Choroid plexus epithelial cell (primary cell): ENCODE results near the gene MARCHF3.

Experiments used
- DNase-seq: peaks from one replicate; pipeline ENCODE4 v3.0.0-alpha.2; 2010; ENCODE audit warnings: low read depth
- H3K4me3 ChIP-seq: 2 replicates; pipeline ENCODE4 v1.5.1; 2011; ENCODE audit warnings: low read depth, mild to moderate bottlenecking, control low read depth, low read length, moderate library complexity
- TF ChIP-seq, protein P1 (sequence below): conservative IDR thresholded peaks from 2 replicates; pipeline ENCODE4 v1.5.1; 2011; ENCODE audit warnings: low read depth, mild to moderate bottlenecking, control low read depth, inconsistent platforms, low read length, moderate library complexity

The MARCHF3 gene

GRCh38 chr5:126837906-126838539 is 192.3 kb downstream of the MARCHF3 start:
- no peak overlapping the region for H3K4me3 ChIP-seq
- DNase-seq = peak; percentile 72
- TF ChIP-seq, protein P1, sequence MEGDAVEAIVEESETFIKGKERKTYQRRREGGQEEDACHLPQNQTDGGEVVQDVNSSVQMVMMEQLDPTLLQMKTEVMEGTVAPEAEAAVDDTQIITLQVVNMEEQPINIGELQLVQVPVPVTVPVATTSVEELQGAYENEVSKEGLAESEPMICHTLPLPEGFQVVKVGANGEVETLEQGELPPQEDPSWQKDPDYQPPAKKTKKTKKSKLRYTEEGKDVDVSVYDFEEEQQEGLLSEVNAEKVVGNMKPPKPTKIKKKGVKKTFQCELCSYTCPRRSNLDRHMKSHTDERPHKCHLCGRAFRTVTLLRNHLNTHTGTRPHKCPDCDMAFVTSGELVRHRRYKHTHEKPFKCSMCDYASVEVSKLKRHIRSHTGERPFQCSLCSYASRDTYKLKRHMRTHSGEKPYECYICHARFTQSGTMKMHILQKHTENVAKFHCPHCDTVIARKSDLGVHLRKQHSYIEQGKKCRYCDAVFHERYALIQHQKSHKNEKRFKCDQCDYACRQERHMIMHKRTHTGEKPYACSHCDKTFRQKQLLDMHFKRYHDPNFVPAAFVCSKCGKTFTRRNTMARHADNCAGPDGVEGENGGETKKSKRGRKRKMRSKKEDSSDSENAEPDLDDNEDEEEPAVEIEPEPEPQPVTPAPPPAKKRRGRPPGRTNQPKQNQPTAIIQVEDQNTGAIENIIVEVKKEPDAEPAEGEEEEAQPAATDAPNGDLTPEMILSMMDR = peak; percentile 69

DNA sequence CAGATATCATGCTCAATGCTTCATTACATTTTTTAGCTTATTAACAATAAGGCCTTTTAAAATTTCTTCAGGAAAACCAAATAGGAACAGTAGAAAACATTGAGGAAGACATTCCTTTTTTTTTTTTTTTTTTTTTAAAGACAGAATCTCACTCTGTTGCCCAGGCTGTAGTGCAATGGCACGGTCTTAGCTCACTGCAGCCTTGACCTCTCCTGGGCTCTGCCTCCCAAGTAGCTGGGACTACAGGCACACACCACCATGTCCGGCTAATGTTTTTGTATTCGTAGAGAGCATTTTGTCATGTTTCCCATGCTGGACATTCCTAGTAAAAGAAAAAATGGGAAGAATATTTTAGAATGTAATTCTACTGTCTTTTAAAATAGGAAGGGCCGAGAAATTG is 193.1 kb downstream of the MARCHF3 start:
- DNase-seq = no peak
- TF ChIP-seq, protein P1 = no peak
- no peak overlapping the region for H3K4me3 ChIP-seq

- no peak for DNase-seq
- TF ChIP-seq, protein P1 = no peak
- H3K4me3 ChIP-seq = no peak overlapping the region
These were observed 193.6 kb downstream of the MARCHF3 start for GRCh38 chr5:126836778-126837177.

DNA sequence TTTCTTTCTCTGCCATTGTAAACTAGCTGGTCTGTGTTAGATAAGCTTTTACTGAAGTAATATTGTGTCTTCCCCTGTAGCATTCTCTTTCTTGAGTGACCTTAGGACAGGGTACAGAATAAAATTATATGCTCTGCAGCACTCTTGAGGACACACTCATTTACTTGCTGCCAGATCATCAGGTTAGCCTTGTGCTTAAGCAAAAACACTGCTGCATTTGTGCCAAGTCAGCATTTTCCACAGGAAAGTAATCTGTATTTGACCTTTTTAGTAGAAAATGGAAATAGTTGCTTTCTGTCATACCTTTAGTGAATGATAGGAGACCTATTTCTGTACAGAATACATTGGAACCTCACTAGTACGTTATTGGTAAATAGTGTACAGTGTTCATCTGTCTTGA is 199.2 kb downstream of the MARCHF3 start:
- no peak overlapping the region for H3K4me3 ChIP-seq
- DNase-seq = peak; percentile 42
- TF ChIP-seq, protein P1 = no peak

GRCh38 chr5:126830061-126830460 is 200.3 kb downstream of the MARCHF3 start:
- DNase-seq = no peak
- TF ChIP-seq, protein P1 = no peak
- H3K4me3 ChIP-seq = no peak overlapping the region

DNA sequence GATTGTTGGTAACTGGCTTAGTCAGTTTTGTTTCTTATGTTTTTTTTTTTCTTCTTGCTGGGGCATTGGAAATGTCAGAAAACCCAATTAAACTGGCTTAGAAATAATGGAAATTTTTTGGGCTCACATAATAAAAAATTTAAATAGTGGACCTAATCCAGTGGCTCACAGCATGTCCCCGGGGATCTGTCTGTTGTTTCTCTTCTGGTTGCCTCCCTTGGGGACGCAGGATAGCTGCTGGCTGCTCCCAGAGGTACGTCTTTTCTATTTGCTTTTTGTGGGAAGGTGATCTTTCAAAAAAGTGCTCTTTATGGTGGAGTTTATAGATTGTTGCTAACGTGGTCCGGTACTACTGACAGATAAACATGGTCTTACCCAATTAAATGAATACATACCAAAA is 201.3 kb downstream of the MARCHF3 start:
- no peak for DNase-seq
- H3K4me3 ChIP-seq = no peak overlapping the region
- TF ChIP-seq, protein P1 = no peak

- H3K4me3 ChIP-seq = no peak overlapping the region
- DNase-seq = no peak
- TF ChIP-seq, protein P1 = no peak
These were observed 203.6 kb downstream of the MARCHF3 start for GRCh38 chr5:126826619-126827215.
